SK-N-SH treated with all-trans-retinoic acid at 6 μM for 48 hours (cell line): ENCODE data around the gene ERBB2.

Experiments used
- ATAC-seq: fragments of 200-7000 bp; cut with Tn5 transposase; 3 replicates; pipeline ENCODE4 v1.9.1; 2020; ENCODE audit warnings: mild to moderate bottlenecking, moderate library complexity
- ARNTL ChIP-seq: fragments of 450-650 bp; formaldehyde crosslinking; IDR thresholded peaks from 2 replicates; pipeline ENCODE4 v1.5.0; 2020; ENCODE audit warnings: low read depth, mild to moderate bottlenecking, moderate library complexity, borderline replicate concordance
- BACH2 ChIP-seq: fragments of 250-450 bp; sonication (Bioruptor Pico); IDR thresholded peaks from 2 replicates; pipeline ENCODE4 v1.9.0; 2021; ENCODE audit warnings: mild to moderate bottlenecking, borderline replicate concordance
- CSDC2 ChIP-seq: fragments of 250-450 bp; sonication (Bioruptor Pico); IDR thresholded peaks from 2 replicates; pipeline ENCODE4 v1.5.0; 2020; ENCODE audit warnings: mild to moderate bottlenecking, moderate library complexity
- ESRRG ChIP-seq: fragments of 250-450 bp; sonication (Bioruptor Pico); IDR thresholded peaks from 2 replicates; pipeline ENCODE4 v1.6.1; 2021; ENCODE audit warnings: mild to moderate bottlenecking
- ISL1 ChIP-seq: fragments of 250-450 bp; sonication (Bioruptor Pico); IDR thresholded peaks from 2 replicates; pipeline ENCODE4 v2.1.2; 2022; ENCODE audit warnings: mild to moderate bottlenecking, moderate library complexity
- PPARA ChIP-seq: fragments of 250-450 bp; sonication (Bioruptor Pico); IDR thresholded peaks from 2 replicates; pipeline ENCODE4 v1.5.0; 2020; ENCODE audit warnings: mild to moderate bottlenecking, borderline replicate concordance
- RARB ChIP-seq: fragments of 250-450 bp; sonication (Bioruptor Pico); IDR thresholded peaks from 2 replicates; pipeline ENCODE4 v1.8.0; 2021; ENCODE audit warnings: mild to moderate bottlenecking, moderate library complexity
- SNAI2 ChIP-seq: fragments of 250-450 bp; sonication (Bioruptor Pico); IDR thresholded peaks from 2 replicates; pipeline ENCODE4 v1.5.0; 2020; ENCODE audit warnings: mild to moderate bottlenecking, moderate library complexity
- TCF4 ChIP-seq: fragments of 250-450 bp; sonication (Bioruptor Pico); IDR thresholded peaks from 2 replicates; pipeline ENCODE4 v1.8.0; 2021; ENCODE audit warnings: mild to moderate bottlenecking, moderate library complexity, borderline replicate concordance
- TOX ChIP-seq: fragments of 250-450 bp; sonication (Bioruptor Pico); IDR thresholded peaks from 2 replicates; pipeline ENCODE4 v1.8.0; 2021; ENCODE audit warnings: mild to moderate bottlenecking, moderate library complexity, borderline replicate concordance
- ZC3H10 ChIP-seq: fragments of 250-450 bp; sonication (Bioruptor Pico); IDR thresholded peaks from 2 replicates; pipeline ENCODE4 v1.5.1; 2021; ENCODE audit warnings: mild to moderate bottlenecking, moderate library complexity
- ZFP3 ChIP-seq: fragments of 250-450 bp; sonication (Bioruptor Pico); IDR thresholded peaks from 2 replicates; pipeline ENCODE4 v1.5.0; 2020; ENCODE audit warnings: mild to moderate bottlenecking, moderate library complexity
- ZFP30 ChIP-seq: fragments of 450-650 bp; formaldehyde crosslinking; IDR thresholded peaks from 2 replicates; pipeline ENCODE4 v1.5.0; 2022; ENCODE audit warnings: mild to moderate bottlenecking, moderate library complexity
- ZNF565 ChIP-seq: fragments of 450-650 bp; formaldehyde crosslinking; conservative IDR thresholded peaks from 2 replicates; pipeline ENCODE4 v1.5.0; 2020; ENCODE audit warnings: low read depth, mild to moderate bottlenecking, moderate library complexity
- ZNF70 ChIP-seq: fragments of 450-650 bp; formaldehyde crosslinking; IDR thresholded peaks from 2 replicates; pipeline ENCODE4 v1.5.0; 2020; ENCODE audit warnings: mild to moderate bottlenecking, moderate library complexity
- ZNF8 ChIP-seq: fragments of 450-650 bp; formaldehyde crosslinking; IDR thresholded peaks from 2 replicates; pipeline ENCODE4 v1.5.0; 2020; ENCODE audit warnings: mild to moderate bottlenecking, moderate library complexity
- TF ChIP-seq, protein P1 (sequence below): fragments of 250-450 bp; sonication (Bioruptor Pico); IDR thresholded peaks from 2 replicates; pipeline ENCODE4 v1.5.0; 2020; ENCODE audit warnings: mild to moderate bottlenecking, moderate library complexity
- TF ChIP-seq, protein P2 (sequence below): fragments of 250-450 bp; sonication (Bioruptor Pico); IDR thresholded peaks from 2 replicates; pipeline ENCODE4 v1.8.0; 2021; ENCODE audit warnings: low read depth, mild to moderate bottlenecking, moderate library complexity, borderline replicate concordance

ERBB2 gene

DNA sequence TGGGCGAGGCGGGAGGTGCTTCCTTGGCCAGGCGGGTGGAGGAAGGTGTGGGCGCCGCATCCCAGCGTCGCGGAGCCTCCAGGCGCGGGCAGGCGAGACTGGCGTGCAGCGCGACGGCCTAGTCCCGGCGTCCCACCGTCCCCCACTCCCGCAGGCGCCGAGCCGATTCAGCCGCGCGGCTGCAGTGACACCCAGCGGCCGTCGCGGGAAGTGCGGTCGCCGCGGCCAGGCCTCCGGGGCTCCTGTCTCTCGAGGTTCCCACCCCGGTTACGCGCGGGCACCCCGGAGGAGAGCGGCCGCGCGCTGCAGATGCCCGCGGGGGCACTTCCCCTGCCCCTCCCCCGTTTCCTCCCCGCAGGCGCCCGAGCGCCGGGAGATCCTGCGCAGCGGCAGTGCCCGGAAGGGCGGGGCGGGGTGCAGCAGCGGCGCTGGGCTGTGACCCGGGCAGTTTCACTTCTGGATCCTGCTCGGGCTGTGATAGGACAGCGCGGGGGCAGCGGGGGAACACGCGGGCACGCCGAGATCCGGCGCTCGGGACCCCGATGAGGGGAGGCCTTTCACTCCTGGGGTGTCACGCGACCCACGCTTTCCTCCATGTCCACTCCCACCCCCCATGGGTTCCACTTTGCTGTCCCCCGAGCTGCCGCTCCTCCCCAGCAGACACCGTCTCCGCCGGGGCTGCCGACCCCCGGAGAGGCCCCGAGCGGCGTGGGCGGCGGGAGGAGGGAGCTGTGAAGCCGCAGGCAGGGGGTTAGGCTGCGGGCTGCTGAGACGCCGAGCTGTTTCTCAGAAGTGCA, 54.5 kb downstream of the ERBB2 start:
- peak; percentile 94 for ATAC-seq
- TF ChIP-seq CSDC2 (CRISPR knock-in tag) (0 out of 2 replicates have a peak, but pooled peaks have one; percentile 11), ZFP30 (no peak)
- TF ChIP-seq, all 23 proteins: peak for 1

DNA sequence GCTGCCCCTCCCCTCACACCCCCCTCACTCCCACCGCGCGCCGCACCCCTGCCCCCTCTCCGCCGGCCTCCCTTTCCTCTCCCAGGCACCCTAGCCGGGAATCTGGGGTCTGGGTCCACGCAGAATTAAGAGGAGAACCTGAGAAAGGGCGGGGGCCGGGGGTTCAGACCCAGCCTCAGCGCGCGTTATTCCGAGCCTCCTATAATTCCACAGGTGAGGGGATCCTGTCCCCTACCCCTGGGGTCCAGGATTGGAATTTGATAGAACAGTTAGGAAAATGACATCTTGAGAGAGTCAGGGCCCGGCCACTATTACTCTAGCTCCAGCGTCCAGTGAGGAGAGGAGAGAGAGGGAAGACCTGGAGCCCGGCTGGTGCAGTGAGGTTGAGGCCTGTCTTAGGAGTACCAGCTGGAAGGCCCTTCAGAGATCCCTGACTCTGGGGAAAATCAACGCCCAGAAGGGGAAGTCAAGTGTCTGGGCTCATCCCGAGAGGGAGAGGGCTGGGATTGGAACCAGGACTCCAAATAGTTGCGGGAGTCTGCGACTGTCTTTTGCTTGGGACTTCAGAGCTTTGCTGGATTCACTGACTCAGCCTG, 55.2 kb downstream of the ERBB2 start:
- TF ChIP-seq CSDC2 (CRISPR knock-in tag) (no peak), ZNF70 (CRISPR knock-in tag) (no peak), BACH2 (no peak), ZFP3 (CRISPR knock-in tag) (no peak), SNAI2 (no peak)
- TF ChIP-seq, protein P1, sequence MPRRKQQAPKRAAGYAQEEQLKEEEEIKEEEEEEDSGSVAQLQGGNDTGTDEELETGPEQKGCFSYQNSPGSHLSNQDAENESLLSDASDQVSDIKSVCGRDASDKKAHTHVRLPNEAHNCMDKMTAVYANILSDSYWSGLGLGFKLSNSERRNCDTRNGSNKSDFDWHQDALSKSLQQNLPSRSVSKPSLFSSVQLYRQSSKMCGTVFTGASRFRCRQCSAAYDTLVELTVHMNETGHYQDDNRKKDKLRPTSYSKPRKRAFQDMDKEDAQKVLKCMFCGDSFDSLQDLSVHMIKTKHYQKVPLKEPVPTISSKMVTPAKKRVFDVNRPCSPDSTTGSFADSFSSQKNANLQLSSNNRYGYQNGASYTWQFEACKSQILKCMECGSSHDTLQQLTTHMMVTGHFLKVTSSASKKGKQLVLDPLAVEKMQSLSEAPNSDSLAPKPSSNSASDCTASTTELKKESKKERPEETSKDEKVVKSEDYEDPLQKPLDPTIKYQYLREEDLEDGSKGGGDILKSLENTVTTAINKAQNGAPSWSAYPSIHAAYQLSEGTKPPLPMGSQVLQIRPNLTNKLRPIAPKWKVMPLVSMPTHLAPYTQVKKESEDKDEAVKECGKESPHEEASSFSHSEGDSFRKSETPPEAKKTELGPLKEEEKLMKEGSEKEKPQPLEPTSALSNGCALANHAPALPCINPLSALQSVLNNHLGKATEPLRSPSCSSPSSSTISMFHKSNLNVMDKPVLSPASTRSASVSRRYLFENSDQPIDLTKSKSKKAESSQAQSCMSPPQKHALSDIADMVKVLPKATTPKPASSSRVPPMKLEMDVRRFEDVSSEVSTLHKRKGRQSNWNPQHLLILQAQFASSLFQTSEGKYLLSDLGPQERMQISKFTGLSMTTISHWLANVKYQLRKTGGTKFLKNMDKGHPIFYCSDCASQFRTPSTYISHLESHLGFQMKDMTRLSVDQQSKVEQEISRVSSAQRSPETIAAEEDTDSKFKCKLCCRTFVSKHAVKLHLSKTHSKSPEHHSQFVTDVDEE (CRISPR knock-in tag), result no peak
- TF ChIP-seq, protein P2, sequence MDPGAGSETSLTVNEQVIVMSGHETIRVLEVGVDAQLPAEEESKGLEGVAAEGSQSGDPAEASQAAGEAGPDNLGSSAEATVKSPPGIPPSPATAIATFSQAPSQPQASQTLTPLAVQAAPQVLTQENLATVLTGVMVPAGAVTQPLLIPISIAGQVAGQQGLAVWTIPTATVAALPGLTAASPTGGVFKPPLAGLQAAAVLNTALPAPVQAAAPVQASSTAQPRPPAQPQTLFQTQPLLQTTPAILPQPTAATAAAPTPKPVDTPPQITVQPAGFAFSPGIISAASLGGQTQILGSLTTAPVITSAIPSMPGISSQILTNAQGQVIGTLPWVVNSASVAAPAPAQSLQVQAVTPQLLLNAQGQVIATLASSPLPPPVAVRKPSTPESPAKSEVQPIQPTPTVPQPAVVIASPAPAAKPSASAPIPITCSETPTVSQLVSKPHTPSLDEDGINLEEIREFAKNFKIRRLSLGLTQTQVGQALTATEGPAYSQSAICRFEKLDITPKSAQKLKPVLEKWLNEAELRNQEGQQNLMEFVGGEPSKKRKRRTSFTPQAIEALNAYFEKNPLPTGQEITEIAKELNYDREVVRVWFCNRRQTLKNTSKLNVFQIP (CRISPR knock-in tag), result no peak
- ATAC-seq, result peak; percentile 9; the same call in 2 of the 3 replicates

DNA sequence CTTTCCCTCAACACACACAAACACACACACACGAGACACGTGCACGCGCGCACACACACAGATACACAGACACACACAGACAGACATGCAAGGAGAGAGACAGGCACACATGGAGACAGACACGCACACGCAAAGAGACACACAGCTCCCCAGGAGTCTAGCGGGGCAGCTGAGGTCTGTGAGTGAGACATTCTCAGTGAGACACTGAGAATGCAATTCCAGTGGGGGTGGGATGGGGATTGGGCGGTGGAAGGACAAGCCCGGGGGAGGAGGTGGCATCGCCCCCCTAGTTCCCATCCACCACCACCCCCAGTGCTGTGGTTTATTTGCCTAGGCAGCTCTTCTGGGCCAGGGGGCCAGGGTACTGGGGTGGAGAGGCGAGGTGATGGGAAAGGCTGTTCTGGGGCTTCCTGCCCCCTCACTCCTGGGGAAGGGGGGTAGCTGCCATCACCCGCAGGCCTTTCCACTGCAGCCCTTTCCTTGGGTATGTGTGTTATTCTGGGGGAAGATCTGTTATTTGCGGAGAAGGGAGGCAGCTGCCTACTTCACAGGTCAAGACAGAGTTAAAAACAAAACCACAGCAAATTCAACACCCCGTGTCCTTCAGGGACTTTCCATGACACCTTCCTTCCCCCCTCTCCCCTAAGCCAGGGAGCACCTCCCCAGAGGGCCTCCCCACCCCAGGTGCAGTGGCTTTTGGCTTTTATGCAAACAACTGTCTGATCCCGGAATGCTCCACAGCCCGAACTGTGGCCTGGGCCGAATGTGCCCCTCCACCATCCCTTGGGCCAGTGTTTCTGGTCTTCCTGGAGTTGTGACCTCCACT, 55.9 kb downstream of the ERBB2 start:
- TF ChIP-seq TOX (CRISPR knock-in tag), result no peak
- TF ChIP-seq, protein P2 (CRISPR knock-in tag), result no peak
- TF ChIP-seq ZNF8 (CRISPR knock-in tag), result no peak
- no peak for TF ChIP-seq TCF4 (CRISPR knock-in tag)
- TF ChIP-seq RARB, result no peak
- TF ChIP-seq ZFP30, result no peak
- no peak for TF ChIP-seq ESRRG
- no peak for TF ChIP-seq CSDC2 (CRISPR knock-in tag)
- TF ChIP-seq ARNTL, result no peak
- TF ChIP-seq BACH2, result no peak
- TF ChIP-seq ZC3H10 (CRISPR knock-in tag), result no peak
- no peak for TF ChIP-seq ZNF565 (CRISPR knock-in tag)
- TF ChIP-seq ZFP3 (CRISPR knock-in tag), result no peak
- no peak for ATAC-seq

DNA sequence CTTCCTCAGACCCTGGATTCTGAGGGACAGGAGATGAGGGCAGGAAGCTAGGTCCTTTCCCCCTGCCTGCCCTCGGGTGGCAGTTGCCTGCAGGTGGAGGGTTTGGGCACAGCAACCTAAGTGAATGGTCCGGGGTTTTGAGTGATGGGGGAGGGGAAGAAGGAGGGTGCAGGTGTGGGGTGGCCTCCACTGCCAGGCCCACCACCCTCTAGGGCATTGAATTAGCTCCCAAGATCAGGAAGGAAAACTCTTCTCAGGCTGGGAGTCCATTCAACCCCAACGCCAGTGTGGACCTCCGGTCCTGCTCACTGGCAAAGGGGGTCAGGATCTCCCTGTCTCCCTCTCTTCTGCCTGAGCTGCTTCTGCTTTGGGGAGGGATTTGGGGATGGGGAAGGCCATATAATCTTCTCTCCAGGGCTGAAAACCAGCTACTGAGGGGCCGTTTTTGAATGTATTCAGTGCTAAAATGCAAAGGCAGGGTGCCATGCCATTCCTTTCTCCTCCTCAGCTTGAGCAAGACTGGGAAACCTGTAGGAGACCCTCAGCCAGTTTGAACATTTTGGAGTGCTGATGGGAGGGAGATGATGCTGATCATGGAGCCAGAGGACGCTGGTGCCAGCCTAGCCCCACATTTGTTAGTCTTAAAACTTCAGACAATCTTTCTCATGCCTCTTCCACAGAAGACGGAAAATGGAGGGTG, 56.7 kb downstream of the ERBB2 start:
- ATAC-seq, result no peak

More for the DNA sequence above, 56.7 kb downstream of the ERBB2 start:
- TF ChIP-seq, protein P2 (CRISPR knock-in tag), result no peak
- TF ChIP-seq ZFP3 (CRISPR knock-in tag) (no peak), ZNF70 (CRISPR knock-in tag) (no peak), TCF4 (CRISPR knock-in tag) (no peak), PPARA (CRISPR knock-in tag) (no peak), BACH2 (no peak), SNAI2 (no peak), ZC3H10 (CRISPR knock-in tag) (no peak), ISL1 (CRISPR knock-in tag) (no peak)
